Right lobe of liver (tissue), 4 donors: ENCODE data around the gene ANKS1B.

Source experiments
- POLR2A ChIP-seq: fragments of 450-650 bp; IDR thresholded peaks from one replicate; pipeline ENCODE4 v1.6.1; 2017; ENCODE audit warnings: antibody characterized with exemption, mild to moderate bottlenecking
- TF ChIP-seq, protein P1 (sequence below), 4 donors: fragments of 200-600 bp in 3 of 4; fragments of 450-650 bp in 1 of 4; IDR thresholded peaks; one replicate each; pipeline versions ENCODE4 v1.5.1 to v1.8.0; 2016 to 2022; ENCODE audit warnings: antibody characterized with exemption in 4 of 4, mild to moderate bottlenecking in 2 of 4
- donor health status: DM: no; HTN: no; CAD: no.
- donor health status: DM: no; HTN: no; CAD: no.
- donor health status: DM: no; HTN: yes; CAD: no.

DNA sequence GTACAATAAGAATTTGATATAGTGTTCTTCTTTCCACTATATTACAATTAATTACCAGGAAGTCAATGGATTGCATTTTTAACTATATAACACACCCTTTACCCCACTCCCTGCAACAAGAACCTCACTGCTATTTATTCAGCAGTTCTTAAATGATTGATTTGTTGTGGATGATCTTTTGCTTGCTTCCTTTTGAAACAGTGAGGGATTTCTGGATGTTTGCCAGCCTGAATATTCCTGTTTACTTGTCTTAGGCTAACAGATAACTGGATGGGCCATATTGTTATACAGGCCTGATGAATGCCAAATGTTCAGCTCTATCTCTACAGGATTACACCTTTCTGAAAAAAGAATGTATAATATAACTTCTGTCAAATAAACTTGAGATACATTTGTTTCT is 842.1 kb downstream of the ANKS1B start:
- TF ChIP-seq, protein P1, sequence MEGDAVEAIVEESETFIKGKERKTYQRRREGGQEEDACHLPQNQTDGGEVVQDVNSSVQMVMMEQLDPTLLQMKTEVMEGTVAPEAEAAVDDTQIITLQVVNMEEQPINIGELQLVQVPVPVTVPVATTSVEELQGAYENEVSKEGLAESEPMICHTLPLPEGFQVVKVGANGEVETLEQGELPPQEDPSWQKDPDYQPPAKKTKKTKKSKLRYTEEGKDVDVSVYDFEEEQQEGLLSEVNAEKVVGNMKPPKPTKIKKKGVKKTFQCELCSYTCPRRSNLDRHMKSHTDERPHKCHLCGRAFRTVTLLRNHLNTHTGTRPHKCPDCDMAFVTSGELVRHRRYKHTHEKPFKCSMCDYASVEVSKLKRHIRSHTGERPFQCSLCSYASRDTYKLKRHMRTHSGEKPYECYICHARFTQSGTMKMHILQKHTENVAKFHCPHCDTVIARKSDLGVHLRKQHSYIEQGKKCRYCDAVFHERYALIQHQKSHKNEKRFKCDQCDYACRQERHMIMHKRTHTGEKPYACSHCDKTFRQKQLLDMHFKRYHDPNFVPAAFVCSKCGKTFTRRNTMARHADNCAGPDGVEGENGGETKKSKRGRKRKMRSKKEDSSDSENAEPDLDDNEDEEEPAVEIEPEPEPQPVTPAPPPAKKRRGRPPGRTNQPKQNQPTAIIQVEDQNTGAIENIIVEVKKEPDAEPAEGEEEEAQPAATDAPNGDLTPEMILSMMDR (IDR thresholded peaks at IDR 0.05): no peak
- no peak for TF ChIP-seq POLR2A
